Adrenal gland (tissue), 12 donors: ENCODE results near the gene MED27. TPM values are rescaled to one million over a fixed set of nuclear protein-coding genes. Genes with fewer than 3 reads are reported as not detected.

ENCODE experiments used
- DNase-seq, 7 donors: peaks; one replicate each; pipeline ENCODE4 v3.0.0-alpha.2; 2019 to 2020
- H3K27ac ChIP-seq, 5 donors: fragments of 200-600 bp; sonication (generic) in 4 of 5; 1 replicate in 3 of 5; 2 replicates in 2 of 5; pipeline versions ENCODE4 v1.5.1 to v1.8.0; 2016 to 2020; ENCODE audit warnings: mild to moderate bottlenecking in 1 of 5
- H3K27me3 ChIP-seq: fragments of 200-600 bp; 2 replicates; pipeline ENCODE4 v1.8.0; 2021
- H3K36me3 ChIP-seq, 2 donors: fragments of 200-600 bp; replicated peaks in 1 of 2; 1 replicate in 1 of 2; 2 replicates in 1 of 2; pipeline versions ENCODE4 v1.5.1 to v1.8.0; 2018 to 2022
- H3K4me1 ChIP-seq, 2 donors: fragments of 200-600 bp; replicated peaks in 1 of 2; 1 replicate in 1 of 2; 2 replicates in 1 of 2; pipeline versions ENCODE4 v1.5.1 to v1.8.0; 2018 to 2021
- H3K4me3 ChIP-seq, 4 donors: fragments of 200-600 bp; sonication (generic) in 3 of 4; one replicate each; pipeline ENCODE4 v1.5.1; 2016 to 2018
- H3K9me3 ChIP-seq, 3 donors: fragments of 200-600 bp; sonication (generic) in 1 of 3; replicated peaks in 1 of 3; 1 replicate in 2 of 3; 2 replicates in 1 of 3; pipeline versions ENCODE4 v1.5.1 to v1.8.0; 2016 to 2021
- CTCF ChIP-seq, 6 experiments: fragments of 450-650 bp in 4 of 6; fragments of 200-600 bp in 2 of 6; sonication (generic) in 1 of 6; IDR thresholded peaks; 1 replicate in 5 of 6; 2 replicates in 1 of 6; pipeline versions ENCODE4 v1.5.1 to v1.8.0; 2016 to 2021; ENCODE audit warnings: antibody characterized with exemption in 6 of 6, mild to moderate bottlenecking in 2 of 6, moderate library complexity in 1 of 6
- POLR2A ChIP-seq, 2 donors: fragments of 450-650 bp; IDR thresholded peaks; one replicate each; pipeline ENCODE4 v1.6.1; 2017; ENCODE audit warnings: antibody characterized with exemption in 2 of 2, mild to moderate bottlenecking in 2 of 2, moderate library complexity in 1 of 2
- WGBS, 4 donors: extraction: QIAGEN DNeasy Blood & Tissue Kit in 2 of 4; methylation state at CpG; one replicate each; pipeline versions ENCODE4 v1.1.5 to v1.1.7; 2013 to 2017; 5-methylcytosine and 5-hydroxymethylcytosine counted together
- intact Hi-C, 2 donors: fragments of 100-400 bp; cut with DNase I; formaldehyde crosslinking; loops; one replicate each; pipeline versions ENCODE4 v1.14.1 to v1.15.0; 2022 to 2023
- polyA plus RNA-seq, 3 donors: library from polyadenylated mRNA; stranded (reverse); fragments of 200-250 nt in 2 of 3; fragments of 350-450 nt in 1 of 3; fragmentation: Illumina TruSeq in 1 of 3; extraction: RNeasy Lipid Tissue Mini Kit (QIAGEN cat#74804) in 1 of 3; gene quantifications; one replicate each; pipeline ENCODE4 v1.2.3, GENCODE V29; 2013 to 2014
- total RNA-seq, 9 donors: library from RNA; depleted of rRNA in 4 of 9; stranded (reverse); fragments of >200 nt in 4 of 9; fragments of 120-200 nt in 1 of 9; fragmentation: NEBNext Ultra II Directional in 1 of 9; extraction: Animal tissue kit (Norgen Biotek cat#: 25700) in 1 of 9; gene quantifications; one replicate each; pipeline versions ENCODE4 v1.1.0 to v1.2.4, GENCODE V29; 2013 to 2023
- donor health status: healthy with polysubstance abuse.
- donor health status: Bipolar disorder and iron deficiency.
- donor health status: DM: yes; HTN: yes; CAD: no.
- donor health status: DM: no; HTN: no; CAD: no.
- donor health status: DM: no; HTN: no; CAD: no.
- donor health status: DM: yes; HTN: yes; CAD: no.

Gene MED27
- total and polyA plus RNA-seq, 12 donors = 12.2 to 37.4 (median 15.9) TPM

- Histone ChIP-seq H3K36me3 (no peaks in the 10 kb centered on the region), H3K27me3 (peaks cover 9% of the 10 kb centered on the region), H3K4me1 (no peaks in the 10 kb centered on the region), H3K9me3 (no peaks in the 10 kb centered on the region), H3K27ac (no peak overlapping the region), H3K4me3 (no peak overlapping the region)
- DNase-seq = no peak
- intact Hi-C loops = no loop called here
- WGBS, 4 donors = 52 to 70% (median 67%) methylated on average over 7 to 9 of the region's 9 CpGs
- TF ChIP-seq CTCF (IDR thresholded peaks at IDR 0.05) = no peak
- TF ChIP-seq POLR2A (IDR thresholded peaks at IDR 0.05) = no peak
These were observed 266.6 kb downstream of the MED27 start for GRCh38 chr9:131813116-131813515.

GRCh38 chr9:131812116-131812790 lies 267.4 kb downstream of the MED27 start:
- 82 to 87% (median 84%) methylated on average over 11 to 23 of the region's 23 CpGs for WGBS, 4 donors
- intact Hi-C loops = no loop called here

GRCh38 chr9:131811405-131811804 lies 268.3 kb downstream of the MED27 start:
- Histone ChIP-seq H3K36me3 (no peaks in the 10 kb centered on the region), H3K27me3 (peaks cover 9% of the 10 kb centered on the region), H3K4me3 (no peak overlapping the region), H3K9me3 (no peaks in the 10 kb centered on the region), H3K4me1 (no peaks in the 10 kb centered on the region), H3K27ac (no peak overlapping the region)
- TF ChIP-seq CTCF (IDR thresholded peaks at IDR 0.05) = no peak
- no peak for TF ChIP-seq POLR2A (IDR thresholded peaks at IDR 0.05)
- 76 to 81% (median 78%) methylated on average over 11 of the region's 11 CpGs for WGBS, 4 donors
- DNase-seq = no peak
- intact Hi-C loops = no loop called here

More at GRCh38 chr9:131812116-131812790, 267.4 kb downstream of the MED27 start:
- no peak for TF ChIP-seq CTCF (IDR thresholded peaks at IDR 0.05)
- no peak for TF ChIP-seq POLR2A (IDR thresholded peaks at IDR 0.05)
- no peak for DNase-seq
- Histone ChIP-seq H3K4me1 (no peaks in the 10 kb centered on the region), H3K9me3 (no peaks in the 10 kb centered on the region), H3K36me3 (no peaks in the 10 kb centered on the region), H3K4me3 (no peak overlapping the region), H3K27me3 (peaks cover 9% of the 10 kb centered on the region), H3K27ac (no peak overlapping the region)

- Histone ChIP-seq H3K4me3 (no peak overlapping the region), H3K36me3 (no peaks in the 10 kb centered on the region), H3K9me3 (no peaks in the 10 kb centered on the region), H3K4me1 (no peaks in the 10 kb centered on the region), H3K27me3 (peaks cover 9% of the 10 kb centered on the region), H3K27ac (no peak overlapping the region)
- intact Hi-C loops = no loop called here
- TF ChIP-seq POLR2A (IDR thresholded peaks at IDR 0.05) = no peak
- no peak for TF ChIP-seq CTCF (IDR thresholded peaks at IDR 0.05)
- no peak for DNase-seq
- 59 to 81% (median 76%) methylated on average over 5 to 23 of the region's 23 CpGs for WGBS, 4 donors
These were observed 269.1 kb downstream of the MED27 start for GRCh38 chr9:131810351-131811170.

Other genes starting within 250 kb of the MED27 start
- 10 to 100 TPM in 4 of 9 donors, 1 to 10 TPM in 5; 1.1 to 21.6 (median 9.2) TPM for gene NTNG2, start 82.2 kb upstream of the MED27 start, total RNA-seq
- 1 to 10 TPM in 2 of 3 donors, under 1 TPM in 1; 0.37 to 6.0 (median 2.2) TPM for gene NTNG2, start 82.2 kb upstream of the MED27 start, polyA plus RNA-seq